ENCODE data around the gene ACBD4. TPM values are rescaled to one million over a fixed set of nuclear protein-coding genes. Genes with fewer than 3 reads are reported as not detected.

Gene ACBD4
- total and polyA plus RNA-seq, 2 of the 4 experiments (the other 2 are of a cell fraction): 2.3 to 5.7 TPM

GRCh38 chr17:45172232-45172540 lies 36.7 kb downstream of the ACBD4 start:
- Histone ChIP-seq H2BK15ac (ENCODE audit: low read depth, low read length) (peak overlapping the region; percentile 91; the same call in 2 of the 3 replicates), H3K36me3 (ENCODE audit: control insufficient read depth, insufficient read depth, low read length) (peaks cover 4% of the 10 kb centered on the region; the same call in 1 of the 2 replicates), H3K56ac (ENCODE audit: extremely low read depth, insufficient read depth, low read length) (no peak overlapping the region), H3K79me1 (ENCODE audit: low read depth in 1 of 2, low read length in 2 of 2) (peaks cover 0 to 19% of the 10 kb centered on the region in 2 experiments; a peak in 1 of 4 replicates), H3K27ac (ENCODE audit: insufficient read depth, low read length) (peak overlapping the region; percentile 71), H4K8ac (ENCODE audit: low read depth in 2 of 2, low read length in 2 of 2) (peak overlapping the region; percentile 98 to 99), H2AK5ac (ENCODE audit: low read depth, low read length) (peak overlapping the region; percentile 87), H3K23ac (ENCODE audit: low read depth, low read length) (peak overlapping the region; percentile 12; the same call in 1 of the 2 replicates), H3K14ac (replicated peaks; ENCODE audit: low read depth, low read length) (peak overlapping the region; percentile 87), H3K9ac (ENCODE audit: low read depth, low read length) (no peak overlapping the region), H3K4me1 (ENCODE audit: control insufficient read depth, insufficient read depth, low read length) (peaks cover 30% of the 10 kb centered on the region), H3K9me3 (ENCODE audit: control insufficient read depth, insufficient read depth, low read length) (no peaks in the 10 kb centered on the region), H3K4me3 (ENCODE audit: insufficient read depth, low read depth, low read length) (no peak overlapping the region), H3K4me2 (ENCODE audit: low read depth, low read length) (peak overlapping the region; percentile 11; the same call in 1 of the 2 replicates), H4K20me1 (ENCODE audit: insufficient read depth, low read length) (no peaks in the 10 kb centered on the region), H2BK120ac (ENCODE audit: low read depth, low read length) (peak overlapping the region; percentile 88), H4K91ac (ENCODE audit: insufficient read depth, low read depth, low read length) (peak overlapping the region; percentile 96), H4K5ac (ENCODE audit: low read depth, low read length) (peak overlapping the region; percentile 83), H3K4ac (ENCODE audit: low read depth, low read length) (peak overlapping the region; percentile 96), H2BK5ac (ENCODE audit: low read depth, low read length, poor library complexity, severe bottlenecking) (peak overlapping the region; percentile 76), H3K27me3 (ENCODE audit: control insufficient read depth, insufficient read depth, low read length) (no peaks in the 10 kb centered on the region), H2AFZ (replicated peaks; ENCODE audit: low read length, poor library complexity) (peak overlapping the region; percentile 93), H2AK9ac (replicated peaks; ENCODE audit: low read depth, low read length, poor library complexity) (peak overlapping the region; percentile 95), H3K18ac (ENCODE audit: low read depth, low read length) (peak overlapping the region; percentile 48), H3K9me1 (ENCODE audit: insufficient read depth, low read length) (peaks cover 33% of the 10 kb centered on the region), H2BK20ac (ENCODE audit: low read depth, low read length) (peak overlapping the region; percentile 75)
- ChIA-PET POLR2A (ENCODE audit: unreplicated experiment) (interaction anchor here (2.2 kb wide), 1 partner anchor 11 kb away, joined by 6 read pairs; the partner anchor contains the start of gene HEXIM2), CTCF (interaction anchor here (0.6 to 1.7 kb wide), 2 partner anchors 20 to 23 kb away, joined by 5 to 7 read pairs; no protein-coding TSS in a partner anchor)
- TF ChIP-seq RCOR1 (IDR thresholded peaks at IDR 0.05; ENCODE audit: insufficient replicate concordance, low read length) (no peak), CEBPB (IDR thresholded peaks at IDR 0.05; ENCODE audit: low read depth, low read length) (no peak), MAZ (IDR thresholded peaks at IDR 0.05; ENCODE audit: borderline replicate concordance, low read depth, low read length) (no peak), FOS (IDR thresholded peaks at IDR 0.05; ENCODE audit: low read depth, low read length) (no peak), MAFK (IDR thresholded peaks at IDR 0.05; ENCODE audit: low read depth, low read length) (no peak), BHLHE40 (IDR thresholded peaks at IDR 0.05; ENCODE audit: low read depth, low read length) (no peak), SMC3 (IDR thresholded peaks at IDR 0.05; ENCODE audit: low read depth, low read length) (no peak), RFX5 (IDR thresholded peaks at IDR 0.05; ENCODE audit: low read depth, low read length) (no peak), MXI1 (IDR thresholded peaks at IDR 0.05; ENCODE audit: borderline replicate concordance, low read depth, low read length) (no peak), USF2 (IDR thresholded peaks at IDR 0.05; ENCODE audit: low read depth, low read length) (no peak), POLR2A (IDR thresholded peaks at IDR 0.05; ENCODE audit: low read depth, low read length) (no peak), NFE2L2 (IDR thresholded peaks at IDR 0.05; ENCODE audit: low read depth, low read length) (no peak), RAD21 (IDR thresholded peaks at IDR 0.05; ENCODE audit: low read length) (no peak), CHD1 (IDR thresholded peaks at IDR 0.05; ENCODE audit: low read depth, low read length) (no peak), ELK1 (IDR thresholded peaks at IDR 0.05; ENCODE audit: borderline replicate concordance, low read depth, low read length) (no peak)
- TF ChIP-seq, protein P1, sequence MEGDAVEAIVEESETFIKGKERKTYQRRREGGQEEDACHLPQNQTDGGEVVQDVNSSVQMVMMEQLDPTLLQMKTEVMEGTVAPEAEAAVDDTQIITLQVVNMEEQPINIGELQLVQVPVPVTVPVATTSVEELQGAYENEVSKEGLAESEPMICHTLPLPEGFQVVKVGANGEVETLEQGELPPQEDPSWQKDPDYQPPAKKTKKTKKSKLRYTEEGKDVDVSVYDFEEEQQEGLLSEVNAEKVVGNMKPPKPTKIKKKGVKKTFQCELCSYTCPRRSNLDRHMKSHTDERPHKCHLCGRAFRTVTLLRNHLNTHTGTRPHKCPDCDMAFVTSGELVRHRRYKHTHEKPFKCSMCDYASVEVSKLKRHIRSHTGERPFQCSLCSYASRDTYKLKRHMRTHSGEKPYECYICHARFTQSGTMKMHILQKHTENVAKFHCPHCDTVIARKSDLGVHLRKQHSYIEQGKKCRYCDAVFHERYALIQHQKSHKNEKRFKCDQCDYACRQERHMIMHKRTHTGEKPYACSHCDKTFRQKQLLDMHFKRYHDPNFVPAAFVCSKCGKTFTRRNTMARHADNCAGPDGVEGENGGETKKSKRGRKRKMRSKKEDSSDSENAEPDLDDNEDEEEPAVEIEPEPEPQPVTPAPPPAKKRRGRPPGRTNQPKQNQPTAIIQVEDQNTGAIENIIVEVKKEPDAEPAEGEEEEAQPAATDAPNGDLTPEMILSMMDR (conservative IDR thresholded peaks at IDR 0.05; ENCODE audit: low read depth, low read length): no peak
- WGBS, 2 experiments (ENCODE audit: extremely low coverage in 2 of 2, insufficient read length in 1 of 2): 72% methylated on average over 3 of the region's 5 CpGs; no CpG with 5 or more reads in 1 of the 2 experiments
- DNase-seq (no peak), ATAC-seq (ENCODE audit: low read depth) (peak; percentile 4; the same call in 1 of the 2 replicates)
- in situ Hi-C loops (cut with MboI; ENCODE audit: low sequenced_read_pairs): no loop called here
- BruUV-seq (replicated peaks): no TSS peak
- intact Hi-C loops (cut with micrococcal nuclease): no loop called here
- dilution Hi-C loops (cut with HindIII; ENCODE audit: low sequenced_read_pairs, unreplicated experiment): no loop called here

All from IMR-90 (cell line).